GM19438 (cell line): Measurements from ENCODE around the gene BPIFA3.

Source experiments
- ATAC-seq: cut with Tn5 transposase; IDR thresholded peaks from one replicate; pipeline ENCODE4 v1.9.1; 2021; ENCODE audit warnings: low read depth; ENCODE audit not compliant: unreplicated experiment

BPIFA3 gene

GRCh38 chr20:33259371-33259770, 42.2 kb downstream of the BPIFA3 start:
- ATAC-seq: no peak

- no peak for ATAC-seq
These were observed 44.3 kb downstream of the BPIFA3 start for GRCh38 chr20:33261465-33261864.

GRCh38 chr20:33262658-33263065, 45.5 kb downstream of the BPIFA3 start:
- no peak for ATAC-seq

GRCh38 chr20:33263784-33264183, 46.6 kb downstream of the BPIFA3 start:
- ATAC-seq: no peak

GRCh38 chr20:33267701-33268100, 50.5 kb downstream of the BPIFA3 start:
- ATAC-seq: no peak

GRCh38 chr20:33272155-33272873, 55.2 kb downstream of the BPIFA3 start:
- ATAC-seq: no peak

GRCh38 chr20:33273117-33273851, 56.1 kb downstream of the BPIFA3 start:
- ATAC-seq: no peak

GRCh38 chr20:33275215-33275614, 58.1 kb downstream of the BPIFA3 start:
- ATAC-seq: no peak

GRCh38 chr20:33275871-33276270, 58.7 kb downstream of the BPIFA3 start:
- no peak for ATAC-seq

GRCh38 chr20:33276303-33277113, 59.4 kb downstream of the BPIFA3 start:
- no peak for ATAC-seq
